Immature natural killer cell (primary cell): ENCODE data around the gene TFF3. TPM values are rescaled to one million over a fixed set of nuclear protein-coding genes. Genes with fewer than 3 reads are reported as not detected.

Source experiments
- DNase-seq, 3 donors: peaks; one replicate each; pipeline ENCODE4 v3.0.0; 2022; ENCODE audit warnings: mixed read lengths in 1 of 3
- H3K27ac Mint-ChIP-seq, 6 donors: one replicate each; pipeline ENCODE4 v1.8.0; 2020; ENCODE audit warnings: mixed read lengths in 6 of 6, mild to moderate bottlenecking in 5 of 6, inconsistent platforms in 4 of 6, moderate library complexity in 3 of 6
- H3K27me3 Mint-ChIP-seq, 3 donors: one replicate each; pipeline ENCODE4 v1.8.0; 2020 to 2021; ENCODE audit warnings: low read depth in 3 of 3, mild to moderate bottlenecking in 3 of 3, mixed read lengths in 3 of 3, moderate library complexity in 3 of 3, inconsistent platforms in 1 of 3
- H3K36me3 Mint-ChIP-seq, 3 donors: one replicate each; pipeline ENCODE4 v1.8.0; 2020; ENCODE audit warnings: mixed read lengths in 3 of 3, inconsistent platforms in 2 of 3, mild to moderate bottlenecking in 2 of 3
- H3K4me1 Mint-ChIP-seq, 2 donors: one replicate each; pipeline ENCODE4 v1.8.0; 2020; ENCODE audit warnings: inconsistent platforms in 2 of 2, mild to moderate bottlenecking in 2 of 2, mixed read lengths in 2 of 2, moderate library complexity in 1 of 2
- H3K4me3 Mint-ChIP-seq, 5 donors: one replicate each; pipeline ENCODE4 v1.8.0; 2020; ENCODE audit warnings: mild to moderate bottlenecking in 5 of 5, mixed read lengths in 5 of 5, inconsistent platforms in 3 of 5, moderate library complexity in 3 of 5
- H3K9me3 Mint-ChIP-seq, 6 donors: one replicate each; pipeline ENCODE4 v1.8.0; 2020; ENCODE audit warnings: mild to moderate bottlenecking in 6 of 6, mixed read lengths in 6 of 6, inconsistent platforms in 4 of 6, moderate library complexity in 3 of 6
- polyA plus RNA-seq, 3 donors: library from polyadenylated mRNA; unstranded; fragments of 300-500 nt; fragmentation: Illumina TruSeq; gene quantifications; one replicate each; pipeline ENCODE4 v1.2.3, GENCODE V29; 2021

TFF3 gene
- polyA plus RNA-seq, 3 donors from 2014 or later = not detected

DNA sequence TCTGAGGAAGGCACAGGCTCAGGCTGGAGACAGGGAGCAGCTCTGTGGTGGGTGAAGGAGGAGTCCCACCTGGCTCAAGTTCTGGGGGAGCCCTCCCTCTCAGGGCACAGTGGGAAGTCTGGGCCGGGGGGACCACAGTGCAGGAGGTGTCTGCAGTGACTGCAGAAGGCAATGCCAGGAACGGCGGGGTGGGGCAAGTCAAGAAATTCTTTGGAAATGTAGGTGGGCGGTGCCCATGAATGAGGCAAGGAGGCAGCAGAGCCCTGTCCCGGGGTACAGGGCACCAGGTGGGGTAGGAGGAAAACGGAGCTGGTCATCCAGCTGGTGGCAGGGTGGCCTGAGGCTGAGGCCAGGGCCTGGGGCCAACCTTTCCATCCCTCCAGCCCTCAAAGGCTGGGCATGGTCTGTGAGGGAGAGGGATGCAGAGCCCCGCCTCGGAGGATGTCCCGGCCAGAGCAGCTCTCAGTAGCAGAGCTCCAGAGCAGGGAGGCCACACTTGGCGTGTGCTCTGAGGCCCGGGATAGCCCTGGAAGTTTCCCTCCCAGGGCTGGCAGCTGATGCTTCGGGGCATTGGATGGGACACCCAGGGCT lies 4.7 kb downstream of the TFF3 start:
- peaks cover 0 to 3% of the 10 kb centered on the region in 2 donors for H3K4me1 Mint-ChIP-seq
- DNase-seq = no peak
- no peak overlapping the region for H3K27ac Mint-ChIP-seq
- H3K27me3 Mint-ChIP-seq = peaks cover 2 to 20% (median 3%) of the 10 kb centered on the region in 3 donors
- H3K4me3 Mint-ChIP-seq = no peak overlapping the region
- no peaks in the 10 kb centered on the region for H3K9me3 Mint-ChIP-seq
- no peaks in the 10 kb centered on the region for H3K36me3 Mint-ChIP-seq

DNA sequence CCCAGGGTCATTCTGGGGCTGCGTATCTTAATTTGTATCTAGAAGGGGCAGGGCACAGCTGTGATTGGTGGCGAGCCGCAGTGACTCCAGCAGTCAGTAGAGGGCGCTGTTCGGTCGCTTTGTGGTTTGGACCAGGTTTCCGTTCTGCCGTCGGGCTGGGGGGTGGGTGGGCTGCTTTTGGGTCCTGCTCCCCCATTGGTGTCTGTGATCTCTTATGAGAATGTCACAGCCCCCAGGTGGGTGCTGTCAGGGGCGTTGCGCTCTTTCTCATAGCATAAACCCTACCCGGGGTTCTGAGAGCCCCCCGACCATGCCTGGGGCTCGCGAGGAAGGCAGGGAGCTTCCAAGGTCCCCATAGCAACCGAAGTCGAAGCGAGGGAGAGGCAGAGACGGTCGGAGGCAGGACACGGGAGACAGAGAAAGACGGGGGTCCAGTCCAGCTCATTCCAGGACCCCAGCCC lies 5.4 kb downstream of the TFF3 start:
- Mint-ChIP-seq H3K27me3 (peaks cover 2 to 21% (median 5%) of the 10 kb centered on the region in 3 donors), H3K36me3 (no peaks in the 10 kb centered on the region), H3K27ac (no peak overlapping the region), H3K9me3 (no peaks in the 10 kb centered on the region), H3K4me3 (no peak overlapping the region), H3K4me1 (peaks cover 0 to 3% of the 10 kb centered on the region in 2 donors)
- DNase-seq = peak; percentile 44 to 51 (median 45)

DNA sequence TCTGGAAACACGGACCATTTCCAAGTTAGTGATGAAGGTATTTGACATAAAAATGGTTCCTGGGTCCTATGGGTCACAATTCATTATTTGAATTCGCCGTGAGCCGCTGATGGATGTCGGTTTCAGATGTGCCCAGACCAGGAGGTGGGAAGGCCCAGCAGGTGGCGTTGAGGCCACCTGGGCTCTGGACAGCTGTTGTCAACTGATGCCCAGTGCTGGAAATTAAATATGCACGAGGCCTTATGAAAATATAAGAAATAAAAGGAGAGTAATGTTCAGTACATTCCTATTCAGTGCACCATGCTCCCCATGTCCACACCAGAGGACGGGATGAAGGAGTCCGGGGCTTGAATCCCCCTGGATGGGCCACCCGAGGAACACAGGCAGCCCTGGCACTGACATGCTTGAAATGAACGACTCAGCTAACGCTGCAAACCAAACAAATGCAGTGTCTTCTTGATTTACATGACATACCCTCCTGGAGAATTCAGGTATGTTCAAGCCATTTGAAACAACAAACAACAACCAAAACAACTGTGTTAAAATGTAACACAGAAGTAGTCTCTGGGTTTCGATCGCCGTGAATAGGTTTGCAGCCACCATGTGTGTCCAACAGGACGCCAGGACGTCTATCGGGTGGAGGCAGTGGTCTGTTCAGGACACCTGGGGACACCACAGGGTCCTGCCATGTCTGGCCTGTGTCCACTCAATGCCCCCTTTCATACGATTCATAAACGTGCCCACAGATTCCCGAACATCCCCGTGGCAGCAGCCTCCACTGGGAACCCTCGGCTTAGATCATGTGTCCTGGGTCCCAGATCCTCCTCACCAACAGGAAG lies 6.1 kb downstream of the TFF3 start:
- no peaks in the 10 kb centered on the region for H3K36me3 Mint-ChIP-seq

DNA sequence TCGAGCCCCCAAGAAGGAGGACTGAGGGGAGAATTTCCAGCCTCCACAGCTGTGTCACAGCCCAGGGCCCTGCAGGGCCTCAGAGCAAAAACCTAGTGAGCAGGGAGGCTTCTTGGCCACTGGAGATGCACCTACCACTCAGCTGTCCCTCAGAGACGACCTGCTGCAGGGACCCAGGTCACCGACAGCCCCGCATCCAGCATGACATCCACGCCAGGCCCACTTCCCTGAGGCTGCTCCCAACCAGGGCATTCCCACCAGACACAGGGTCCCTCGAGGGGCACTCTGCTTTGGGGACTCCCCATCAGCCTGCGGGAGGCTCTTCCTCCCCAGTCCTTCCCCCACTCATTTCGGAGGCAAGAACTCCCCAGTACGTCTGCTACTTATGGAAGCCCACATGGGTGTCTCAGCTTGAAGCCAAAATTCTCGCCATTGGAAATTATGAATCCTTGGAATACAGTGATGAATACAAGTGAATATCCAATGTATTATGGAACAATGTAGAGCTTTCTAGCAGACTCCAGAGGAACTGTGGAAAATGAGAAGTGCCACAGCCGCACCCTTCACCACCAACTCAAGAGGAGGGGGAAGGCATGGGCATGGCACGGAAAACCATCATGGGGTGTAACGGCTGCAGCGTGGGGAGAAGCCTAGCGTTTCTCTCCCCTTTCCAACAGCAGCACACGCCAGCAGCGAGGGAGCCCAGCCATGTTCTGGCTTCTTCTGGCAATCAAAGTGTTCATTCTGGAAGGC lies 6.9 kb downstream of the TFF3 start:
- Mint-ChIP-seq H3K4me1 (peaks cover 0 to 3% of the 10 kb centered on the region in 2 donors), H3K4me3 (no peak overlapping the region), H3K36me3 (no peaks in the 10 kb centered on the region), H3K27me3 (peaks cover 2 to 27% (median 3%) of the 10 kb centered on the region in 3 donors), H3K27ac (no peak overlapping the region), H3K9me3 (no peaks in the 10 kb centered on the region)
- no peak for DNase-seq

More for the DNA sequence above, 6.1 kb downstream of the TFF3 start:
- no peak overlapping the region for H3K4me3 Mint-ChIP-seq
- H3K27me3 Mint-ChIP-seq = peaks cover 2 to 25% (median 5%) of the 10 kb centered on the region in 3 donors
- DNase-seq = no peak
- no peaks in the 10 kb centered on the region for H3K9me3 Mint-ChIP-seq
- peaks cover 0 to 3% of the 10 kb centered on the region in 2 donors for H3K4me1 Mint-ChIP-seq
- H3K27ac Mint-ChIP-seq = no peak overlapping the region

DNA sequence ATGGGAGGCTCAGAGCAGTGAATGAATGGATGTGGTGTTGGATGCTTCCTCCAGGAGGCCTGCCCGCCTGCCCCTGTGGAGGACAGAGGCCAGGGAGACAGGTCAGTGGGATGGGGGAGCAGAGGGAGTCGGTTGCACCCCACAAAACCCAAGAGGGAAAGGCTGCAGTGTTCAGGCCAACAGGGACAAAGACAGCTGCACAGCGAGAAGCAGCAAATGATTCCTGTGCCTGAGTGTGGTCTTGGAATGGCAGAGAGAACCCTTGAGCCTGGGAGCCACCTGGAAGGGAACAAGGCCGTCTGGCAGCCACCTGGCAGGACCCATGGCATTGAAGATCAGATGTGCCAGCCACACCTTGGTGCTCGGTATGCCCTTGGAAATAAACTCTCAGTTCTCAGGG lies 8.1 kb downstream of the TFF3 start:
- peaks cover 0 to 3% of the 10 kb centered on the region in 2 donors for H3K4me1 Mint-ChIP-seq
- no peaks in the 10 kb centered on the region for H3K9me3 Mint-ChIP-seq
- H3K36me3 Mint-ChIP-seq = no peaks in the 10 kb centered on the region
- peaks cover 0 to 28% (median 3%) of the 10 kb centered on the region in 3 donors for H3K27me3 Mint-ChIP-seq
- no peak for DNase-seq
- no peak overlapping the region for H3K27ac Mint-ChIP-seq
- no peak overlapping the region for H3K4me3 Mint-ChIP-seq

DNA sequence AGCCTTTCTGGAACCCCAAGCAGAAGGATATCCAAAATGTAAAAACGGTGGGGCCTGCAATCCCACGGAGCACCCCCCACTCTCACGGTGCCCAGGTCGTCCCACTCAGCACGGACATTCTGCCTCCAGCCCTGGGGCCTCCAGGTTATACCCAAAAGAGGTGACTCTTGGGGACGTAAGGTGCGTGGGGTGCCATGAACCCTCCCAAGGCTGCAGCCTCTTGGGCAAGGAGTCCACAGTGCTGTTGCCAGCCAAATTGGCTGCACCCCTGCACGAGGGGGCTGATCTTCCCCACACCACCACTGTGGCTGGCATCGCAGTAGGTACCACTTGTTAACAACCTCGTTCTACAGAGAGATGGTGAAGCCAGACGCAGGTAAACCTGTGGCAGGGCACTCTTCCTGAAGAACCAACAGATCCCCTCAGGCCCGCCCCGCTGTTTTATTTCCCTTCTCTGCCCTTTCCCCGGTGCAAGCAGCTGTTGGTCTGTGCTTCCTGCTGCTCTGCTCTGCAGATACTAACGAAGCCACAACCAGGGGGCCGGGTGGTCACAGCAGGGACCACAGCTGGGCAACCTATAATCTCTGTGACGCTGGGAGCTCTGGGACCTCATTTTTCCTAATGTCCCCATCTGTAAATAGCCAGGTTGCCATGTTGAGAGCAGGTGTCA lies 8.7 kb downstream of the TFF3 start:
- Mint-ChIP-seq H3K27ac (no peak overlapping the region), H3K9me3 (no peaks in the 10 kb centered on the region), H3K27me3 (peaks cover 0 to 28% (median 3%) of the 10 kb centered on the region in 3 donors), H3K4me3 (no peak overlapping the region), H3K36me3 (no peaks in the 10 kb centered on the region), H3K4me1 (peaks cover 0 to 3% of the 10 kb centered on the region in 2 donors)
- no peak for DNase-seq

DNA sequence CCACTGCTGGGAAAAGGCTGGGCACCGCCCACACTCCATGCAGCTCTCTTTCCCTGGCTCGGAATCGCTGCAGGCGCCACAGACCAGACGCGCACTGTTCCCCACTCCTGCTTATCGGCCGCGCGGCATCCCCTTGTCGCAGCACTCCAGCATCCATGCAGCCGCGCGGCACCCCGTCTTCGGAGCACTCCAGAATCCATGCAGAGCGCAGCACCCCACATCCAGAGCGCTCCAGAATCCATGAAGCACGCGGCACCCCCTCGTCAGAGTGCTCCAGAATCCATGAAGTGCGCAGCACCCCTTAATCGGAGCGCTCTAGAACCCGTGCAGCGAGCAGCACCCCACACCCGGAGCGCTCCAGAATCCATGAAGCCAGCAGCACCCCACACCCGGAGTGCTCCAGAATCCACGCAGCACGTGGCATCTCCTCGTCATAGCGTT lies 9.5 kb downstream of the TFF3 start:
- H3K4me3 Mint-ChIP-seq = no peak overlapping the region
- H3K36me3 Mint-ChIP-seq = no peaks in the 10 kb centered on the region
- H3K4me1 Mint-ChIP-seq = peaks cover 0 to 3% of the 10 kb centered on the region in 2 donors
- no peak for DNase-seq
- H3K27ac Mint-ChIP-seq = no peak overlapping the region
- H3K27me3 Mint-ChIP-seq = peaks cover 0 to 28% (median 3%) of the 10 kb centered on the region in 3 donors
- H3K9me3 Mint-ChIP-seq = no peaks in the 10 kb centered on the region

DNA sequence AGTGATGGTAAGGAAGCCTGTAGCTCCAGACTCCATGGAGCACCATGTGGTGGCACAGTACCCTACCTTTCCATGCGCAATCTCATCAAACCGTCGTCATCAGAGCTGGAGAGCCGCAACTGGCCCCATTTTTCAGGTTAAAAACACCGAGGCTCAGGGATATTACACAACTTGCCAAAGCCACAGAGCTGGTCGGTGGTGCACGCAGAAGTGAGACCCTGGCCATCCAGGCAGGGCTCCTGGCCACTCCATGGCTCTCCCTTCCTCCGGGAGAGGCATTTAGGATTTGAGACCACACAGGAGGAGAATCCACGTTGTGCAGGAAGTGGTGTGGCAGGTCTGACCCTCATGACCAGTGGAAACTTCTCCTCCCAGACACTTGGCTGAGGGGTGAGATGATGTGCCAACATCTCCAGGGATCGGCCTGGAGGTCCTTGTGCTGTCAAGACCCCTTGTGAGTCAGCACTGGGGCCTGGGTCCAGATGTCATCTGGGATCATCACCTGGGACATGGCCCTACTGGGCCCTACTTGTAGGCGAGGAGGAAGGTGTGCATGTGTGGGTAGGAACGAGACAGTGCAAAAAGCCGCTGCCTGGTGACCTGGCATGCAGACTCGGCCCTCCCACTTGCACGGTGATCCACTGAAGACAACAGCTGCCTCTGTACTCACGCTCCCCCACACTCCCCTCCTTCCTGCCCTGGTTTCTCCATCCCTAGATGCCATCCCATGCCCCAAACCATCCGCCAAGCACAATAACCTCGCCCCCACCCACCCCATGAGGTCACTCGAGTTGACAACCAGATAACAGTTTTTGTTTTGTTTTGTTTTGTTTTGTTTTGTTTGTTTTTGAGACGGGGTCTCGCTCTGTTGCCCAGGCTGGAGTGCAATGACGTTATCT lies 10.4 kb downstream of the TFF3 start:
- Mint-ChIP-seq H3K9me3 (no peaks in the 10 kb centered on the region), H3K36me3 (no peaks in the 10 kb centered on the region), H3K4me1 (peaks cover 0 to 3% of the 10 kb centered on the region in 2 donors), H3K4me3 (no peak overlapping the region), H3K27me3 (peaks cover 0 to 25% (median 3%) of the 10 kb centered on the region in 3 donors), H3K27ac (no peak overlapping the region)
- DNase-seq = no peak

DNA sequence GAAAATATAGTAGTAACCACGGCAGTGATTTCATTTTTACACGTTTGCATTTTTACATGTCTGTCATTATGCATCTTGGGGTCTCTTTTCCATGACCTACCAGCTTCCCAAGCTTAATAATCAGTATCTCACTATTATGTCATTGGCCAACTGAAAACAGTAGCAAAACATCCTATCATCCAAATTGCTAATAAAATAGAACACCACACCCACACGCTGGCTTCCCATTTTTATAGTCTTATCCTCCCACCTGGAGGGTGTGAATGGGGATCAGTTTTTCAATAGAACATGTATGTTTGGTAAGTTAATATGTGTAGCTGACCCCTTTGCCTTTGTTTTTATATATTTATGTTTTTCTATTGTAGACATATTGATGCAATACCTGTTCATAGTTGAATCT lies 11.8 kb downstream of the TFF3 start:
- DNase-seq = no peak
- Mint-ChIP-seq H3K4me1 (no peaks in the 10 kb centered on the region), H3K4me3 (no peak overlapping the region), H3K27me3 (peaks cover 0 to 20% (median 3%) of the 10 kb centered on the region in 3 donors), H3K9me3 (no peaks in the 10 kb centered on the region), H3K27ac (no peak overlapping the region), H3K36me3 (no peaks in the 10 kb centered on the region)

DNA sequence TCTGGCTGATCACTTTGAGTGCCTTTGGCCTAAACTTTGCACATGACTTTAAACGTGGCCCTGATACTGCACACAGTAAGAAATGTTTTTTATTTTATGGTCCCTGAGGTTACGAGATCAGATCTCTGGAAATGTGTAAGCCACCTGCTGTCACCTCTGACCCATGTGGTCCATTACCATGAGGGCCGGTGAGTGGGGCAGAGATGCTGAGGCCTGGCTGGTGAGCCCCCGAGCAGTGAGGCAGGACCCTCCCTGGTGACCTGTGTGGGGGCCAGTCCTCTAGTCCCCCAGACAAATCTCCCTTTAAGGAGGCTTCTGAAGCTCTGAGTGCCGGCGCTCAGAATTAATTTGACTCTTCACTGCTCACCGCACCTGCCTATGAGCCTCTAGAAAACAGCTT lies 12.4 kb downstream of the TFF3 start:
- Mint-ChIP-seq H3K27ac (no peak overlapping the region), H3K27me3 (peaks cover 0 to 20% (median 3%) of the 10 kb centered on the region in 3 donors), H3K4me3 (no peak overlapping the region)

DNA sequence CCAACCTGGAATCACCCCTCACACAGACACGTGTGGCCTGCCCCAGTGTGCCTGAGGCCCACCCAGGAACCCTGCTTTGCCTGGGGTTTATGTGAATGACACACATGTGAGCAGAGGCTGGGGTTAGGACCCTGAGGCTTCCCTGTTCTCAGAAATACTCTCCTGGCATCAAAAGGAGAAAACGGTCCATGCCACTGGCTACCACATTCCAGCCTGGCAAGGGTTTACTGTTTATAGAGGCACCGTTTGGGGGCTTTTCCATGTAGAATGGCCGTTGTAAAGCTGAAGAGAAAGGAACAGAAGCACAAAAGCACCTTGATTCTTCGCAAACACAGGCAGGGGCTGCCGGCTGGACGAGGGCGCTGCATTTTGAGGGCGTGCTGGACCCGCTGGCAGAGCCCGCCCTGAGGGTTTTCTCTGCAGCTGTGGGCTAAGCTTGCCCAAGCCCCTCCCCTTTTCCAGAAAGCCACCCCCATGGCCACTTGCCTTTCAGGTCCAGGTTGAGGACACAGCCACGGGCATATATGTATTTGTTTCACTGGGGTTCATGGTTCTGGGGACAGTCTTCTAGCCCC lies 13.0 kb downstream of the TFF3 start:
- Mint-ChIP-seq H3K9me3 (no peaks in the 10 kb centered on the region), H3K36me3 (peaks cover 0 to 6% (median 2%) of the 10 kb centered on the region in 3 donors), H3K27ac (no peak overlapping the region), H3K4me3 (no peak overlapping the region), H3K27me3 (peaks cover 0 to 16% (median 3%) of the 10 kb centered on the region in 3 donors), H3K4me1 (no peaks in the 10 kb centered on the region)
- DNase-seq = no peak

More for the DNA sequence above, 12.4 kb downstream of the TFF3 start:
- no peaks in the 10 kb centered on the region for H3K4me1 Mint-ChIP-seq
- no peak for DNase-seq
- H3K9me3 Mint-ChIP-seq = no peaks in the 10 kb centered on the region
- peaks cover 0 to 4% (median 0%) of the 10 kb centered on the region in 3 donors for H3K36me3 Mint-ChIP-seq

DNA sequence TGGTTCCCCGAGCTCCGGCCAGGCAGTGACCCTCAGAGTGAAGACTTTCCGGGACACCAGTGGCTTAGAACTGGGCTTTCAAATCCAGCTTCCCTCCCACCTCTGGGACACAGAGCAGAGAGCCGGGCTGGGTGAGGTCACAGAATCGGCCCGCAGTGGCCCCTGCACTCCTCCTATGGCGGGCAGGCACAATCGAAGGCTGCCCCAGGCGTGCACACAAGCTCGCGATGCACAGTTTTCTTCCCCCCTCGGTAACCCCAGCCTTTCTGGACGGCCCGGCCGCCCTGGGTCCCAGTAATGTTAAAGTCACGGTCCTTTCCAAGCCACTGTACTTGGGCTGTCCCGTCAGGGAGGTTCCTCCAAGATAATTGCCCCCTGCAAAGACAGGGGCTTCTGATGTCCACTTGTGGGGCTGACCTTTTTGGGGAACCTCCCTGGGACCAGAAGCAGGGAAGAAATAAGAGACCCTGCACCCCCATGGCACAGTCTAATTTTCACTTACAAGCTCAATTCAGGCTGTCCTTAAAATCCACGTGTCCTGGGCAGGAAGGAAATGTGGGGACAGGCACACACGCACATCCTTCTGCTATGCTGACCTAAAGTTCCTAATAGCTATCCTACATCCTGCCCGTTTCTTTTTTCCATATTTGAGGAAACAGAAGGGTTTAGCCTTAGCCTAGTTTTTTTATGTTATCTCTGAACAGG lies 13.7 kb downstream of the TFF3 start:
- H3K27me3 Mint-ChIP-seq = peaks cover 0 to 11% (median 3%) of the 10 kb centered on the region in 3 donors
- no peaks in the 10 kb centered on the region for H3K9me3 Mint-ChIP-seq
- H3K36me3 Mint-ChIP-seq = peaks cover 0 to 7% (median 6%) of the 10 kb centered on the region in 3 donors
- DNase-seq = no peak
- H3K4me1 Mint-ChIP-seq = no peaks in the 10 kb centered on the region
- H3K27ac Mint-ChIP-seq = no peak overlapping the region
- no peak overlapping the region for H3K4me3 Mint-ChIP-seq
